Adrenal gland (tissue), 12 donors: ENCODE results near the gene MRPL34. TPM values are rescaled to one million over a fixed set of nuclear protein-coding genes. Genes with fewer than 3 reads are reported as not detected.

ENCODE experiments used
- DNase-seq, 7 donors: peaks; one replicate each; pipeline ENCODE4 v3.0.0-alpha.2; 2019 to 2020
- H3K27ac ChIP-seq, 5 donors: fragments of 200-600 bp; sonication (generic) in 4 of 5; 1 replicate in 3 of 5; 2 replicates in 2 of 5; pipeline versions ENCODE4 v1.5.1 to v1.8.0; 2016 to 2020; ENCODE audit warnings: mild to moderate bottlenecking in 1 of 5
- H3K27me3 ChIP-seq: fragments of 200-600 bp; 2 replicates; pipeline ENCODE4 v1.8.0; 2021
- H3K36me3 ChIP-seq, 2 donors: fragments of 200-600 bp; replicated peaks in 1 of 2; 1 replicate in 1 of 2; 2 replicates in 1 of 2; pipeline versions ENCODE4 v1.5.1 to v1.8.0; 2018 to 2022
- H3K4me1 ChIP-seq, 2 donors: fragments of 200-600 bp; replicated peaks in 1 of 2; 1 replicate in 1 of 2; 2 replicates in 1 of 2; pipeline versions ENCODE4 v1.5.1 to v1.8.0; 2018 to 2021
- H3K4me3 ChIP-seq, 4 donors: fragments of 200-600 bp; sonication (generic) in 3 of 4; one replicate each; pipeline ENCODE4 v1.5.1; 2016 to 2018
- H3K9me3 ChIP-seq, 3 donors: fragments of 200-600 bp; sonication (generic) in 1 of 3; replicated peaks in 1 of 3; 1 replicate in 2 of 3; 2 replicates in 1 of 3; pipeline versions ENCODE4 v1.5.1 to v1.8.0; 2016 to 2021
- CTCF ChIP-seq, 6 experiments: fragments of 450-650 bp in 4 of 6; fragments of 200-600 bp in 2 of 6; sonication (generic) in 1 of 6; IDR thresholded peaks; 1 replicate in 5 of 6; 2 replicates in 1 of 6; pipeline versions ENCODE4 v1.5.1 to v1.8.0; 2016 to 2021; ENCODE audit warnings: antibody characterized with exemption in 6 of 6, mild to moderate bottlenecking in 2 of 6, moderate library complexity in 1 of 6
- POLR2A ChIP-seq, 2 donors: fragments of 450-650 bp; IDR thresholded peaks; one replicate each; pipeline ENCODE4 v1.6.1; 2017; ENCODE audit warnings: antibody characterized with exemption in 2 of 2, mild to moderate bottlenecking in 2 of 2, moderate library complexity in 1 of 2
- WGBS, 4 donors: extraction: QIAGEN DNeasy Blood & Tissue Kit in 2 of 4; methylation state at CpG; one replicate each; pipeline versions ENCODE4 v1.1.5 to v1.1.7; 2013 to 2017; 5-methylcytosine and 5-hydroxymethylcytosine counted together
- intact Hi-C, 2 donors: fragments of 100-400 bp; cut with DNase I; formaldehyde crosslinking; loops; one replicate each; pipeline versions ENCODE4 v1.14.1 to v1.15.0; 2022 to 2023
- polyA plus RNA-seq, 3 donors: library from polyadenylated mRNA; stranded (reverse); fragments of 200-250 nt in 2 of 3; fragments of 350-450 nt in 1 of 3; fragmentation: Illumina TruSeq in 1 of 3; extraction: RNeasy Lipid Tissue Mini Kit (QIAGEN cat#74804) in 1 of 3; gene quantifications; one replicate each; pipeline ENCODE4 v1.2.3, GENCODE V29; 2013 to 2014
- total RNA-seq, 9 donors: library from RNA; depleted of rRNA in 4 of 9; stranded (reverse); fragments of >200 nt in 4 of 9; fragments of 120-200 nt in 1 of 9; fragmentation: NEBNext Ultra II Directional in 1 of 9; extraction: Animal tissue kit (Norgen Biotek cat#: 25700) in 1 of 9; gene quantifications; one replicate each; pipeline versions ENCODE4 v1.1.0 to v1.2.4, GENCODE V29; 2013 to 2023
- donor health status: healthy with polysubstance abuse.
- donor health status: Bipolar disorder and iron deficiency.
- donor health status: DM: yes; HTN: yes; CAD: no.
- donor health status: DM: no; HTN: no; CAD: no.
- donor health status: DM: no; HTN: no; CAD: no.
- donor health status: DM: yes; HTN: yes; CAD: no.

Gene MRPL34
- total and polyA plus RNA-seq, 12 donors = 95.8 to 358 (median 152) TPM

GRCh38 chr19:17346109-17346671 lies 40.5 kb downstream of the MRPL34 start:
- 13 to 16% (median 13%) methylated on average over 16 to 24 of the region's 24 CpGs for WGBS, 4 donors
- Histone ChIP-seq H3K4me3 (no peak overlapping the region), H3K27me3 (no peaks in the 10 kb centered on the region), H3K36me3 (no peaks in the 10 kb centered on the region), H3K9me3 (no peaks in the 10 kb centered on the region), H3K27ac (no peak overlapping the region), H3K4me1 (peaks cover 2 to 26% of the 10 kb centered on the region in 2 donors)
- DNase-seq = peak in 6 of 7 donors; percentile 68 to 89 (median 76)
- intact Hi-C loops = loop anchor here in 1 of 2 donors (5.0 kb wide), 1 partner anchor 41 kb away; no protein-coding TSS in a partner anchor
- TF ChIP-seq CTCF (IDR thresholded peaks at IDR 0.05) (peak; percentile 90 to 96 (median 94)), POLR2A (IDR thresholded peaks at IDR 0.05) (no peak)

GRCh38 chr19:17347361-17347760 lies 41.7 kb downstream of the MRPL34 start:
- Histone ChIP-seq H3K9me3 (no peaks in the 10 kb centered on the region), H3K4me1 (peaks cover 0 to 26% of the 10 kb centered on the region in 2 donors), H3K36me3 (no peaks in the 10 kb centered on the region), H3K4me3 (no peak overlapping the region), H3K27me3 (no peaks in the 10 kb centered on the region), H3K27ac (peak overlapping the region in 2 of 5 donors; percentile 57 to 58)
- no peak for TF ChIP-seq POLR2A (IDR thresholded peaks at IDR 0.05)
- no peak for TF ChIP-seq CTCF (IDR thresholded peaks at IDR 0.05)
- DNase-seq = peak in 3 of 7 donors; percentile 40 to 75 (median 57)
- WGBS, 4 donors = 10 to 18% (median 14%) methylated on average over 6 of the region's 6 CpGs
- intact Hi-C loops = loop anchor here in 1 of 2 donors (5.0 kb wide), 1 partner anchor 40 kb away; no protein-coding TSS in a partner anchor

GRCh38 chr19:17347877-17348276 lies 42.2 kb downstream of the MRPL34 start:
- H3K36me3 ChIP-seq = no peaks in the 10 kb centered on the region
- H3K4me1 ChIP-seq = peaks cover 0 to 26% of the 10 kb centered on the region in 2 donors
- TF ChIP-seq POLR2A (IDR thresholded peaks at IDR 0.05) (no peak), CTCF (IDR thresholded peaks at IDR 0.05) (no peak)
- intact Hi-C loops = loop anchor here in 1 of 2 donors (5.0 kb wide), 1 partner anchor 39 kb away; no protein-coding TSS in a partner anchor
- no peak overlapping the region for H3K4me3 ChIP-seq
- no peaks in the 10 kb centered on the region for H3K9me3 ChIP-seq
- no peak for DNase-seq
- H3K27ac ChIP-seq = peak overlapping the region in 2 of 5 donors; percentile 57 to 58
- H3K27me3 ChIP-seq = no peaks in the 10 kb centered on the region
- 56 to 72% (median 58%) methylated on average over 2 of the region's 2 CpGs for WGBS, 4 donors

GRCh38 chr19:17348700-17349099 lies 43.0 kb downstream of the MRPL34 start:
- peak overlapping the region in 1 of 4 donors; percentile 25 for H3K4me3 ChIP-seq
- WGBS, 4 donors = 0 to 4% (median 0%) methylated on average over 5 to 12 of the region's 12 CpGs

More at GRCh38 chr19:17348700-17349099, 43.0 kb downstream of the MRPL34 start:
- peak; percentile 50 to 85 (median 71) for DNase-seq
- H3K9me3 ChIP-seq = no peaks in the 10 kb centered on the region
- H3K36me3 ChIP-seq = no peaks in the 10 kb centered on the region
- peaks cover 0 to 26% of the 10 kb centered on the region in 2 donors for H3K4me1 ChIP-seq
- intact Hi-C loops = loop anchor here in 1 of 2 donors (5.0 kb wide), 1 partner anchor 39 kb away; no protein-coding TSS in a partner anchor
- no peak for TF ChIP-seq CTCF (IDR thresholded peaks at IDR 0.05)
- TF ChIP-seq POLR2A (IDR thresholded peaks at IDR 0.05) = no peak
- peak overlapping the region in 2 of 5 donors; percentile 17 to 58 for H3K27ac ChIP-seq
- no peaks in the 10 kb centered on the region for H3K27me3 ChIP-seq
